ENCODE data around the gene SHROOM3. TPM values are rescaled to one million over a fixed set of nuclear protein-coding genes. Genes with fewer than 3 reads are reported as not detected.

Gene SHROOM3
- total RNA-seq, 1 donor from 2014 or later, result 192 TPM

DNA sequence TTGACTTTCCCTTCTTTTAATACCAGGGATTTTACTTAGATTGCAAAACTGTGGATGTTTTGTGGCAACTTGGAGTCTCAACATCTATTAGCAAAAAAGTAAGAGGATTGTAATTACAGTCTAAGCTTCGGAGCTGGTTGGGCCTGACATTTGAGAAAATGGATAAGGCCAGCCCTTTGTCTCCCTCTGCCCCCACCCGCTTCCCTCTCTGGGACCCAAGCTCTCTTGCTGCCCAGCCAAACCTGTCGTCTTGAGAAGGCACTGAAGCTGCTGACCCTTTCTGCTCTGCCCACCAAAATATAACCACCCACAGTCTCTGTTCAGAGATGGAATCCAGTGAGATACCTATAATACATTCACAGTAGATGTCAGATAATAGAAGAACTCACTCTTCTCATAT is 49.6 kb downstream of the SHROOM3 start:
- no peak for DNase-seq (ENCODE audit: low spot score in 2 of 2)
- TF ChIP-seq, protein P1, sequence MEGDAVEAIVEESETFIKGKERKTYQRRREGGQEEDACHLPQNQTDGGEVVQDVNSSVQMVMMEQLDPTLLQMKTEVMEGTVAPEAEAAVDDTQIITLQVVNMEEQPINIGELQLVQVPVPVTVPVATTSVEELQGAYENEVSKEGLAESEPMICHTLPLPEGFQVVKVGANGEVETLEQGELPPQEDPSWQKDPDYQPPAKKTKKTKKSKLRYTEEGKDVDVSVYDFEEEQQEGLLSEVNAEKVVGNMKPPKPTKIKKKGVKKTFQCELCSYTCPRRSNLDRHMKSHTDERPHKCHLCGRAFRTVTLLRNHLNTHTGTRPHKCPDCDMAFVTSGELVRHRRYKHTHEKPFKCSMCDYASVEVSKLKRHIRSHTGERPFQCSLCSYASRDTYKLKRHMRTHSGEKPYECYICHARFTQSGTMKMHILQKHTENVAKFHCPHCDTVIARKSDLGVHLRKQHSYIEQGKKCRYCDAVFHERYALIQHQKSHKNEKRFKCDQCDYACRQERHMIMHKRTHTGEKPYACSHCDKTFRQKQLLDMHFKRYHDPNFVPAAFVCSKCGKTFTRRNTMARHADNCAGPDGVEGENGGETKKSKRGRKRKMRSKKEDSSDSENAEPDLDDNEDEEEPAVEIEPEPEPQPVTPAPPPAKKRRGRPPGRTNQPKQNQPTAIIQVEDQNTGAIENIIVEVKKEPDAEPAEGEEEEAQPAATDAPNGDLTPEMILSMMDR (IDR thresholded peaks at IDR 0.05), result no peak
- Histone ChIP-seq H3K4me3 (no peak overlapping the region), H3K9me3 (peaks cover 0 to 4% of the 10 kb centered on the region in 2 donors), H3K27ac (no peak overlapping the region), H3K36me3 (no peaks in the 10 kb centered on the region), H3K4me1 (no peaks in the 10 kb centered on the region), H3K27me3 (no peaks in the 10 kb centered on the region)
- intact Hi-C loops (cut with DNase I), result no loop called here

DNA sequence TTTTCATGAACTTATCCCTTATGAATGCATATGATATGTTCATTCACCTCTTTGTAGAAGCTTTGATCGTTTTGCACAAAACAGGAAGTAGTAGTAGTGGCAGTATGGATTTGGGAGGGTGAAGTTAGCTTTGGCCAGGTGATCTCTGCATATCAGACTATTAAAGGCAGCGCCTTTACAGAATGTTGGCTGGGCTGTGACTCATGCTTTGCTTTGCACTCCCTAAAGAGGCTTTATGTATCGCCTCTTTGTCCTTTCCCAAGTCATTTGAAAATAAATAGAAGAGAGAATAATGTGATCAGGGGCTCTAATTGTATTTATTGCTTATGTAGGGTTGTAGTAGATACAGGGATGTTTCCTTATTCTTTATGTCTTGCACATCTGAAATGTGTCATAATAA is 50.4 kb downstream of the SHROOM3 start:
- H3K4me1 ChIP-seq, result no peaks in the 10 kb centered on the region
- H3K4me3 ChIP-seq, result no peak overlapping the region
- intact Hi-C loops (cut with DNase I), result no loop called here
- no peaks in the 10 kb centered on the region for H3K36me3 ChIP-seq
- peaks cover 0 to 4% of the 10 kb centered on the region in 2 donors for H3K9me3 ChIP-seq
- H3K27ac ChIP-seq, result no peak overlapping the region
- TF ChIP-seq, protein P1 (IDR thresholded peaks at IDR 0.05), result no peak
- no peaks in the 10 kb centered on the region for H3K27me3 ChIP-seq
- DNase-seq (ENCODE audit: low spot score in 2 of 2), result no peak

DNA sequence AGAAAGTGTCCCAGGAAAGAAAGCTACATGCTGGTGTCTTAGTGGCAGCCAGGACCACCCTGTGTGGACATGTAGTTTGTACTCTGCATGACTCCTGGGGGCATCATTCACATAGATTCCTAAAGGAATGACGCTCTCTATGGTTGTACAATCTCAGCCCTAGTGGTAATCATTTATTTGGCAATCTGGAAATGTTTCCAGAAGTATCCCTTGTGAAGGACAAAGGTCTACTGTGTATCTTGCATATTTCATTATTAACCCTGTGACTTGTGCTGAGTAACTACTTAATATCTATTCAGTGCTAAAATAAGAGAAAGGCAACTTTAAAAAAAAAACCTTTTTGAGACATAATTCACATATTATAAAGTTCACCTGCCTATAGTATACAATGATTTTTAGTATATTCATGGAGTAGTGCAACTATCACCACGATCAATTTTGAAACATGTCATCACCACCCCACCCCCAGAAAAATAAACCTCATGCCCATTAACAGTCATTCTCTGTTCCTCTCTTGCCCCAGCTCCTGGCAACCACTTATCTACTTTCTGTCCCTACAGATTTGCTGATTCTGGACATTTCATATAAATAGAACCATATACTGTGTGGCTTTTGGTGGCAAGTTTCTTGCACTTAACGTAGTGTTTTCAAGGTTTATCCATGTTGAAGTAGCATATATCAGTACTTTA is 51.7 kb downstream of the SHROOM3 start:
- H3K27me3 ChIP-seq, result no peaks in the 10 kb centered on the region
- TF ChIP-seq, protein P1 (IDR thresholded peaks at IDR 0.05), result no peak
- H3K27ac ChIP-seq, result no peak overlapping the region
- no peaks in the 10 kb centered on the region for H3K4me1 ChIP-seq
- H3K36me3 ChIP-seq, result no peaks in the 10 kb centered on the region
- intact Hi-C loops (cut with DNase I), result no loop called here
- H3K9me3 ChIP-seq, result peaks cover 0 to 4% of the 10 kb centered on the region in 2 donors
- H3K4me3 ChIP-seq, result no peak overlapping the region
- no peak for DNase-seq (ENCODE audit: low spot score in 2 of 2)

DNA sequence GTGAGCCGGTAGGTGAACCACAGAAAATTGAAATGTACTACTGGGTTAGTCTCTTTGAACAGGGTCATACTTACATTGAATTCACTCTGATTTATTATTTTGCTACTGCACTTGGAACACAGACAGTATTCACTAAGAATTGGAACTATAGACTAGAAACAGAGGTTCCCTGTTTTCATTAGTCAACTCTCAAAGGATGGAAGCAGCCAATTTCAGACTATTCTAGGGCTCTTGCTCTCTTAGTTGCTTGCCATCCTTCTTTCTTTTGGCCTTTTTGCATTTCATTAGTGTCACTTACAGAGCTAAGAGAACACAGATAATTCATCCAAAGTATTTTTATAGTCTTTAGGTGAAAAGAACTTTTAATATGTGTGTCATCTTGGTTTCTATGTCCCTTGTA is 52.6 kb downstream of the SHROOM3 start:
- intact Hi-C loops (cut with DNase I), result no loop called here
- DNase-seq (ENCODE audit: low spot score in 2 of 2), result no peak
- Histone ChIP-seq H3K4me3 (no peak overlapping the region), H3K27ac (no peak overlapping the region), H3K27me3 (no peaks in the 10 kb centered on the region), H3K4me1 (no peaks in the 10 kb centered on the region), H3K9me3 (no peaks in the 10 kb centered on the region), H3K36me3 (no peaks in the 10 kb centered on the region)
- TF ChIP-seq, protein P1 (IDR thresholded peaks at IDR 0.05), result no peak

DNA sequence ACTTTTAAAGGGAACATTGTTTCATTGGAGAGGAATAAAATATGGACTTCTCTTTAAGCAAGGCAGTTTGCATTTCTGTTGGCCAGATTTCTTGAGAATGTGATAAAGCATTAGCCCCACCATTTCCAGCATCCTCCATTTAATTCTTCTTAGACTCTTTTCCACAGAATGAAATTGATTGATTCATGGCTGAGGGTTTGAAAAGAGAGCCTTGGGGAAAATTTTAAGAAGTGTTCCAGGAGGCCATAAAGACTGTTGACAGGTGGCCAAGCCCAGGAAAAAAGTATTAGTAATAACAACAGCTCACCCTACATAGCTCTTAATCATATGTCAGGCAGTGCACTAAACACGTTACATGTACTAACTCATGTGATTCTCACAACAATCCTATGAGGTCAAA is 53.4 kb downstream of the SHROOM3 start:
- intact Hi-C loops (cut with DNase I), result no loop called here
- Histone ChIP-seq H3K27me3 (no peaks in the 10 kb centered on the region), H3K4me3 (no peak overlapping the region), H3K9me3 (no peaks in the 10 kb centered on the region), H3K27ac (no peak overlapping the region), H3K4me1 (no peaks in the 10 kb centered on the region), H3K36me3 (no peaks in the 10 kb centered on the region)
- no peak for DNase-seq (ENCODE audit: low spot score in 2 of 2)
- TF ChIP-seq, protein P1 (IDR thresholded peaks at IDR 0.05), result no peak

All from ascending aorta (tissue), 2 donors.